OCI-LY1 (cell line): ENCODE measurements around the gene MECR.

ENCODE experiments used
- H2AFZ ChIP-seq: fragments of 200-600 bp; sonication (generic), shearing (Covaris generic); 2 replicates; pipeline ENCODE4 v1.6.0; 2014; ENCODE audit warnings: antibody characterized with exemption, mild to moderate bottlenecking, low read length
- H3F3A ChIP-seq: fragments of 200-600 bp; sonication (generic), shearing (Covaris generic); 2 replicates; pipeline ENCODE4 v1.6.0; 2014; ENCODE audit warnings: mild to moderate bottlenecking, antibody characterized with exemption, low read length, moderate library complexity; ENCODE audit not compliant: insufficient read depth
- H3K27ac ChIP-seq: fragments of 200-600 bp; sonication (generic); 2 replicates; pipeline ENCODE4 v1.5.1; 2014; ENCODE audit warnings: low read length, mixed run types, mild to moderate bottlenecking, low read depth; ENCODE audit not compliant: poor library complexity, severe bottlenecking
- H3K27me3 ChIP-seq: fragments of 200-600 bp; sonication (generic); 2 replicates; pipeline ENCODE4 v1.6.0; 2014; ENCODE audit warnings: antibody characterized with exemption, mild to moderate bottlenecking, low read length, moderate library complexity; ENCODE audit not compliant: insufficient read depth
- H3K36me3 ChIP-seq: fragments of 200-600 bp; sonication (generic); 2 replicates; pipeline ENCODE4 v1.6.1; 2014; ENCODE audit warnings: mild to moderate bottlenecking, antibody characterized with exemption, low read length, moderate library complexity, mixed read lengths; ENCODE audit not compliant: insufficient read depth
- H3K4me1 ChIP-seq: fragments of 200-600 bp; sonication (generic); 2 replicates; pipeline ENCODE4 v1.5.1; 2014; ENCODE audit warnings: mild to moderate bottlenecking, low read length, moderate library complexity; ENCODE audit not compliant: insufficient read depth, severe bottlenecking
- H3K4me2 ChIP-seq: fragments of 200-600 bp; sonication (generic), shearing (Covaris generic); 2 replicates; pipeline ENCODE4 v1.6.1; 2014; ENCODE audit warnings: low read length
- H3K4me3 ChIP-seq: fragments of 200-600 bp; sonication (generic); 2 replicates; pipeline ENCODE4 v1.5.1; 2014; ENCODE audit warnings: low read length, low read depth, mild to moderate bottlenecking, mixed read lengths; ENCODE audit not compliant: poor library complexity, severe bottlenecking
- H3K79me2 ChIP-seq: fragments of 200-600 bp; shearing (Covaris generic); 2 replicates; pipeline ENCODE4 v1.6.1; 2016; ENCODE audit warnings: mixed run types, low read length, mixed read lengths; ENCODE audit not compliant: insufficient read depth
- H3K9ac ChIP-seq: fragments of 200-600 bp; sonication (generic), shearing (Covaris generic); 2 replicates; pipeline ENCODE4 v1.6.1; 2014; ENCODE audit warnings: mild to moderate bottlenecking, low read length, mixed read lengths
- H3K9me2 ChIP-seq: fragments of 200-600 bp; sonication (generic), shearing (Covaris generic); 2 replicates; pipeline ENCODE4 v1.6.1; 2014; ENCODE audit warnings: low read depth, mild to moderate bottlenecking, low read length, mixed read lengths
- H3K9me3 ChIP-seq: fragments of 200-600 bp; shearing (Covaris generic); 2 replicates; pipeline ENCODE4 v1.6.1; 2014; ENCODE audit warnings: low read length, mixed read lengths
- H4K20me1 ChIP-seq: fragments of 200-600 bp; sonication (generic), shearing (Covaris generic); 2 replicates; pipeline ENCODE4 v1.6.0; 2016; ENCODE audit warnings: mild to moderate bottlenecking, low read length; ENCODE audit not compliant: insufficient read depth
- EZH2 ChIP-seq: fragments of 200-600 bp; sonication (generic), shearing (Covaris generic); IDR thresholded peaks from 2 replicates; pipeline ENCODE4 v1.8.0; 2017; ENCODE audit warnings: borderline replicate concordance, mixed run types, mild to moderate bottlenecking, antibody characterized with exemption, low read length, moderate library complexity, mixed read lengths
- TF ChIP-seq, protein P1 (sequence below): fragments of 200-600 bp; sonication (generic), shearing (Covaris generic); IDR thresholded peaks from 2 replicates; pipeline ENCODE4 v1.5.1; 2017; ENCODE audit warnings: mild to moderate bottlenecking, antibody characterized with exemption, low read length, moderate library complexity, mixed read lengths

The MECR gene

GRCh38 chr1:29278124-29278523 is 47.4 kb upstream of the MECR start:
- no peak overlapping the region for H3K27ac ChIP-seq
- H3F3A ChIP-seq = no peaks in the 10 kb centered on the region
- H4K20me1 ChIP-seq = no peaks in the 10 kb centered on the region
- H3K4me3 ChIP-seq = no peak overlapping the region
- H2AFZ ChIP-seq = no peak overlapping the region
- no peaks in the 10 kb centered on the region for H3K4me1 ChIP-seq
- H3K27me3 ChIP-seq = no peaks in the 10 kb centered on the region
- H3K4me2 ChIP-seq = no peak overlapping the region
- TF ChIP-seq, protein P1, sequence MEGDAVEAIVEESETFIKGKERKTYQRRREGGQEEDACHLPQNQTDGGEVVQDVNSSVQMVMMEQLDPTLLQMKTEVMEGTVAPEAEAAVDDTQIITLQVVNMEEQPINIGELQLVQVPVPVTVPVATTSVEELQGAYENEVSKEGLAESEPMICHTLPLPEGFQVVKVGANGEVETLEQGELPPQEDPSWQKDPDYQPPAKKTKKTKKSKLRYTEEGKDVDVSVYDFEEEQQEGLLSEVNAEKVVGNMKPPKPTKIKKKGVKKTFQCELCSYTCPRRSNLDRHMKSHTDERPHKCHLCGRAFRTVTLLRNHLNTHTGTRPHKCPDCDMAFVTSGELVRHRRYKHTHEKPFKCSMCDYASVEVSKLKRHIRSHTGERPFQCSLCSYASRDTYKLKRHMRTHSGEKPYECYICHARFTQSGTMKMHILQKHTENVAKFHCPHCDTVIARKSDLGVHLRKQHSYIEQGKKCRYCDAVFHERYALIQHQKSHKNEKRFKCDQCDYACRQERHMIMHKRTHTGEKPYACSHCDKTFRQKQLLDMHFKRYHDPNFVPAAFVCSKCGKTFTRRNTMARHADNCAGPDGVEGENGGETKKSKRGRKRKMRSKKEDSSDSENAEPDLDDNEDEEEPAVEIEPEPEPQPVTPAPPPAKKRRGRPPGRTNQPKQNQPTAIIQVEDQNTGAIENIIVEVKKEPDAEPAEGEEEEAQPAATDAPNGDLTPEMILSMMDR = no peak
- no peak for TF ChIP-seq EZH2
- H3K9ac ChIP-seq = no peak overlapping the region
- no peaks in the 10 kb centered on the region for H3K9me3 ChIP-seq
- no peaks in the 10 kb centered on the region for H3K79me2 ChIP-seq
- no peaks in the 10 kb centered on the region for H3K36me3 ChIP-seq
- H3K9me2 ChIP-seq = no peaks in the 10 kb centered on the region

- Histone ChIP-seq H3K4me1 (no peaks in the 10 kb centered on the region), H3K9me2 (no peaks in the 10 kb centered on the region), H3K27ac (no peak overlapping the region), H3K27me3 (no peaks in the 10 kb centered on the region), H3K4me2 (no peak overlapping the region), H3K9me3 (no peaks in the 10 kb centered on the region), H3F3A (no peaks in the 10 kb centered on the region), H2AFZ (no peak overlapping the region), H3K9ac (no peak overlapping the region), H4K20me1 (no peaks in the 10 kb centered on the region), H3K79me2 (no peaks in the 10 kb centered on the region), H3K36me3 (no peaks in the 10 kb centered on the region), H3K4me3 (no peak overlapping the region)
- TF ChIP-seq, protein P1 = no peak
- TF ChIP-seq EZH2 = no peak
Observed at GRCh38 chr1:29275435-29275834, 44.7 kb upstream of the MECR start.

GRCh38 chr1:29272147-29272907 is 41.6 kb upstream of the MECR start:
- H3K27ac ChIP-seq = no peak overlapping the region
- H3K27me3 ChIP-seq = no peaks in the 10 kb centered on the region
- H3F3A ChIP-seq = no peaks in the 10 kb centered on the region
- no peaks in the 10 kb centered on the region for H4K20me1 ChIP-seq
- no peak overlapping the region for H3K9ac ChIP-seq
- no peak for TF ChIP-seq EZH2
- TF ChIP-seq, protein P1 = no peak
- no peak overlapping the region for H3K4me3 ChIP-seq
- no peak overlapping the region for H2AFZ ChIP-seq
- H3K36me3 ChIP-seq = no peaks in the 10 kb centered on the region
- no peaks in the 10 kb centered on the region for H3K4me1 ChIP-seq
- no peak overlapping the region for H3K4me2 ChIP-seq
- H3K79me2 ChIP-seq = no peaks in the 10 kb centered on the region
- H3K9me3 ChIP-seq = no peaks in the 10 kb centered on the region
- H3K9me2 ChIP-seq = no peaks in the 10 kb centered on the region
